HepG2 (cell line): Measurements from ENCODE around the gene RAE1. TPM values are rescaled to one million over a fixed set of nuclear protein-coding genes. Genes with fewer than 3 reads are reported as not detected.
A peak's percentile ranks its signal among the peaks of the same experiment; 100 is the strongest.

Source experiments
- CBX5 ChIP-seq: sonication (generic); formaldehyde crosslinking; IDR thresholded peaks from 2 replicates; pipeline ENCODE4 v1.4.0; 2020; ENCODE audit warnings: missing genetic modification reagents, borderline replicate concordance
- EZH2 ChIP-seq: conservative IDR thresholded peaks from 2 replicates; pipeline ENCODE4 v1.6.1; 2012; ENCODE audit warnings: mild to moderate bottlenecking, low read depth, low read length, moderate library complexity
- KAT2B ChIP-seq: fragments of 150-350 bp; IDR thresholded peaks from 2 replicates; pipeline ENCODE4 v1.6.1; 2014; ENCODE audit warnings: low read depth, low read length, borderline replicate concordance
- KLF11 ChIP-seq: IDR thresholded peaks from 2 replicates; pipeline ENCODE4 v1.6.1; 2016; ENCODE audit warnings: missing compliant biosample characterization
- PHB2 ChIP-seq: fragments of 450-650 bp; IDR thresholded peaks from 2 replicates; pipeline ENCODE4 v1.6.1; 2018; ENCODE audit not compliant: partially characterized antibody
- REST ChIP-seq, 2 experiments: IDR thresholded peaks; 2 replicates each; pipeline ENCODE4 v1.6.1; 2011 to 2012; ENCODE audit warnings: low read length in 2 of 2, borderline replicate concordance in 1 of 2, low read depth in 1 of 2, mild to moderate bottlenecking in 1 of 2, moderate library complexity in 1 of 2
- TRIM22 ChIP-seq: fragments of 450-650 bp; IDR thresholded peaks from 2 replicates; pipeline ENCODE4 v1.6.1; 2017
- ZBTB7B ChIP-seq: sonication (generic); formaldehyde crosslinking; IDR thresholded peaks from 2 replicates; pipeline ENCODE4 v1.4.0; 2020; ENCODE audit warnings: missing genetic modification reagents
- ZNF556 ChIP-seq: sonication (generic); formaldehyde crosslinking; IDR thresholded peaks from 2 replicates; pipeline ENCODE4 v1.4.0; 2020; ENCODE audit warnings: mild to moderate bottlenecking, missing genetic modification reagents, borderline replicate concordance
- ZNF646 ChIP-seq: sonication (generic); formaldehyde crosslinking; IDR thresholded peaks from 2 replicates; pipeline ENCODE4 v1.9.0; 2021; ENCODE audit warnings: mild to moderate bottlenecking, missing genetic modification reagents
- ZNF660 ChIP-seq: sonication (generic); formaldehyde crosslinking; IDR thresholded peaks from 2 replicates; pipeline ENCODE4 v1.5.1; 2020; ENCODE audit warnings: mild to moderate bottlenecking, low read depth, missing genetic modification reagents, borderline replicate concordance
- polyA plus RNA-seq, 8 experiments: library from polyadenylated mRNA; depleted of rRNA in 3 of 8; stranded (reverse) in 7 of 8; unstranded in 1 of 8; fragments of >200 nt; fragmentation: Illumina TruSeq in 4 of 8; extraction: Trizol in 4 of 8; gene quantifications; 2 replicates each; pipeline versions ENCODE4 v1.2.1 to v1.2.3, GENCODE V29; 2011 to 2016; ENCODE audit warnings: low read depth in 4 of 8, missing spikeins in 1 of 8, mixed read lengths in 1 of 8; ENCODE audit not compliant: insufficient read depth in 1 of 8
- total RNA-seq, 5 experiments: library from RNA; depleted of rRNA; stranded (reverse); fragments of >200 nt; fragmentation: Illumina TruSeq; extraction: Trizol; gene quantifications; 2 replicates each; pipeline ENCODE4 v1.2.3, GENCODE V29; 2016; ENCODE audit warnings: low read depth in 1 of 5
- TF ChIP-seq, protein P1 (sequence below): sonication (generic); formaldehyde crosslinking; IDR thresholded peaks from 2 replicates; pipeline ENCODE4 v1.5.0; 2020; ENCODE audit warnings: mild to moderate bottlenecking, missing genetic modification reagents, moderate library complexity
- TF ChIP-seq, protein P2 (sequence below): IDR thresholded peaks from 2 replicates; pipeline ENCODE4 v1.6.1; 2016; ENCODE audit warnings: low read depth

RAE1 gene
- total and polyA plus RNA-seq, 2 of the 13 experiments (the other 11 are each of a cell fraction or from before 2014, with no cell fraction given): 36.1 to 72.9 TPM

- TF ChIP-seq ZNF646 (no peak), TRIM22 (no peak), ZBTB7B (CRISPR knock-in tag) (no peak), CBX5 (CRISPR knock-in tag) (0 out of 2 replicates have a peak, but pooled peaks have one; percentile 22), KLF11 (CRISPR knock-in tag) (no peak), REST (IDR thresholded peaks at IDR 0.05; ENCODE audit: borderline replicate concordance in 1 of 2, low read depth in 1 of 2, low read length in 2 of 2) (no peak), KAT2B (no peak), PHB2 (no peak), EZH2 (no peak), ZNF556 (CRISPR knock-in tag) (no peak), ZNF660 (no peak)
- TF ChIP-seq, protein P1, sequence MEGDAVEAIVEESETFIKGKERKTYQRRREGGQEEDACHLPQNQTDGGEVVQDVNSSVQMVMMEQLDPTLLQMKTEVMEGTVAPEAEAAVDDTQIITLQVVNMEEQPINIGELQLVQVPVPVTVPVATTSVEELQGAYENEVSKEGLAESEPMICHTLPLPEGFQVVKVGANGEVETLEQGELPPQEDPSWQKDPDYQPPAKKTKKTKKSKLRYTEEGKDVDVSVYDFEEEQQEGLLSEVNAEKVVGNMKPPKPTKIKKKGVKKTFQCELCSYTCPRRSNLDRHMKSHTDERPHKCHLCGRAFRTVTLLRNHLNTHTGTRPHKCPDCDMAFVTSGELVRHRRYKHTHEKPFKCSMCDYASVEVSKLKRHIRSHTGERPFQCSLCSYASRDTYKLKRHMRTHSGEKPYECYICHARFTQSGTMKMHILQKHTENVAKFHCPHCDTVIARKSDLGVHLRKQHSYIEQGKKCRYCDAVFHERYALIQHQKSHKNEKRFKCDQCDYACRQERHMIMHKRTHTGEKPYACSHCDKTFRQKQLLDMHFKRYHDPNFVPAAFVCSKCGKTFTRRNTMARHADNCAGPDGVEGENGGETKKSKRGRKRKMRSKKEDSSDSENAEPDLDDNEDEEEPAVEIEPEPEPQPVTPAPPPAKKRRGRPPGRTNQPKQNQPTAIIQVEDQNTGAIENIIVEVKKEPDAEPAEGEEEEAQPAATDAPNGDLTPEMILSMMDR (CRISPR knock-in tag): no peak
- TF ChIP-seq, protein P2, sequence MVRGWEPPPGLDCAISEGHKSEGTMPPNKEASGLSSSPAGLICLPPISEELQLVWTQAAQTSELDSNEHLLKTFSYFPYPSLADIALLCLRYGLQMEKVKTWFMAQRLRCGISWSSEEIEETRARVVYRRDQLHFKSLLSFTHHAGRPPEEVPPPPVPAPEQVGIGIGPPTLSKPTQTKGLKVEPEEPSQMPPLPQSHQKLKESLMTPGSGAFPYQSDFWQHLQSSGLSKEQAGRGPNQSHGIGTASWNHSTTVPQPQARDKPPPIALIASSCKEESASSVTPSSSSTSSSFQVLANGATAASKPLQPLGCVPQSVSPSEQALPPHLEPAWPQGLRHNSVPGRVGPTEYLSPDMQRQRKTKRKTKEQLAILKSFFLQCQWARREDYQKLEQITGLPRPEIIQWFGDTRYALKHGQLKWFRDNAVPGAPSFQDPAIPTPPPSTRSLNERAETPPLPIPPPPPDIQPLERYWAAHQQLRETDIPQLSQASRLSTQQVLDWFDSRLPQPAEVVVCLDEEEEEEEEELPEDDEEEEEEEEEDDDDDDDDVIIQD: no peak
Measured at GRCh38 chr20:57390604-57391438, 39.8 kb downstream of the RAE1 start, which contains the start of gene RBM38 (continued).
